Measurements from ENCODE around the gene SSU72.
"Not testable (repeated sequence)": the region's sequence is repeated elsewhere in the genome, so short reads cannot be mapped to it uniquely, and the experiment has no call there.

Gene SSU72

GRCh38 chr1:1523226-1523625 is 51.4 kb downstream of the SSU72 start:
- DNase-seq; in situ Hi-C loops (cut with HindIII; ENCODE audit: low pct_ligation_motif_present, low pct_unique_long_range_greater_than_20kb, low sequenced_read_pairs): not testable (repeated sequence)

DNA sequence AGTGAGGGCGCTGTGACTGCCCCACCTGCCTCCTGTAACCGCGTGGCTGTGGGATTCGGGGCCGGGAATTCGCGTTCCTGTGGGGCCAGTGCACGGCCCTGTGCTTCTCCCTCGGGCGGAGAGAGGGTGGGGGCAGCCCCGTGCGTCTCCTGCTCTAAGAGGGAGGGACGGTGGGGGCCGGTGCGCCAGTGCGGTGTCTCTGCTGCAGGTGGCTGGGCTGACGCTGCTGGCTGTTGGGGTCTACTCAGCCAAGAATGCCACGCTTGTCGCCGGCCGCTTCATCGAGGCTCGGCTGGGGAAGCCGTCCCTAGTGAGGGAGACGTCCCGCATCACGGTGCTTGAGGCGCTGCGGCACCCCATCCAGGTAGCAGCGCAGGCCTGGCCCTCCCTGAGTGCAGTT is 52.1 kb downstream of the SSU72 start:
- DNase-seq; in situ Hi-C loops (cut with HindIII; ENCODE audit: low pct_ligation_motif_present, low pct_unique_long_range_greater_than_20kb, low sequenced_read_pairs): not testable (repeated sequence)

DNA sequence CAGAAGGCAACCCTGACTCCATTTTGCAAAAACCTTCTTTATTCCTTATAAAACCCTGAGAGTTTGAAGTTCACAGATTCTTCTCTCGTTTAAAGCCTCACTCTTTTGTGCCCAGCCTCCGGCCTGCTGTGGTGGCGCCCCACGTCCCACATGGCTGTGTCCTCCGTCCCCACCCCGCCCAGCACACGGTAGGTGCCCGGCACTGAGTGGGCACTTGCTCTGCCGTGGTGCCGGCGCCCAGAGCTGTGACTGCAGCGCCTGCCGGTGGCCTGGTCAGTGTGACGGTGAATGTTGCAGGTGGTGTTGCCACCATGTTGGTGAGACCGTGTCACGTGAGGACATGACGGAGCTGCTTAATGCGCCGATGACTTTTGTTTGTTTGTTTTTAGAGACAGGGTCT is 53.3 kb downstream of the SSU72 start:
- no peak for DNase-seq
- in situ Hi-C loops (cut with HindIII; ENCODE audit: low pct_ligation_motif_present, low pct_unique_long_range_greater_than_20kb, low sequenced_read_pairs), result no loop called here

- DNase-seq; in situ Hi-C loops (cut with HindIII; ENCODE audit: low pct_ligation_motif_present, low pct_unique_long_range_greater_than_20kb, low sequenced_read_pairs): not testable (repeated sequence)
Measured at GRCh38 chr1:1519805-1520505, 54.7 kb downstream of the SSU72 start.

GRCh38 chr1:1518621-1519007 is 56.0 kb downstream of the SSU72 start:
- in situ Hi-C loops (cut with HindIII; ENCODE audit: low pct_ligation_motif_present, low pct_unique_long_range_greater_than_20kb, low sequenced_read_pairs); DNase-seq: not testable (repeated sequence)

GRCh38 chr1:1517973-1518620 is 56.6 kb downstream of the SSU72 start:
- in situ Hi-C loops (cut with HindIII; ENCODE audit: low pct_ligation_motif_present, low pct_unique_long_range_greater_than_20kb, low sequenced_read_pairs), result no loop called here

GRCh38 chr1:1516923-1517322 is 57.7 kb downstream of the SSU72 start:
- in situ Hi-C loops (cut with HindIII; ENCODE audit: low pct_ligation_motif_present, low pct_unique_long_range_greater_than_20kb, low sequenced_read_pairs), result not testable (repeated sequence)

More at GRCh38 chr1:1517973-1518620, 56.6 kb downstream of the SSU72 start:
- no peak for DNase-seq

GRCh38 chr1:1514376-1514775 is 60.3 kb downstream of the SSU72 start:
- DNase-seq; in situ Hi-C loops (cut with HindIII; ENCODE audit: low pct_ligation_motif_present, low pct_unique_long_range_greater_than_20kb, low sequenced_read_pairs): not testable (repeated sequence)

More at GRCh38 chr1:1516923-1517322, 57.7 kb downstream of the SSU72 start:
- not testable (repeated sequence) for DNase-seq

DNA sequence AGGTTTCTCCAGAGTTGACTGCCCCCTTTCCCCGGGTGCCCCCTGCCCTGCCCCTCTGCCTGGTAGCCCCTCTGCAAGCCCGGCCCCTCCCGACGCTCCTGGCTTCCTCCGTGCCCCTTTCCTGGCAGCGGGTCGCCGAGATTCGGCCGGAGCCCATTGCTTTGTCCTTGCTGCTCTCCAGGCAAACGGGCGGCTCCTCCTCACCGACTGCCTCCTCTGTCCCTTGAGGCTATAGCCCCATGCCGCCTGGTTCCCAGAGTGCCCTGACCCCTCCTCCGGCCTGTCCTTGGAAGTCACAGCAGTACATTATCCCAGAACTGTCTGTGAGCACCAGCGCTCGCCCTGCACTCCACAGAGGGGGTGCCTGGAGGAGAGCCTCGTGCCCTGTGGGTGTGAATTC is 61.0 kb downstream of the SSU72 start:
- DNase-seq; in situ Hi-C loops (cut with HindIII; ENCODE audit: low pct_ligation_motif_present, low pct_unique_long_range_greater_than_20kb, low sequenced_read_pairs): not testable (repeated sequence)

- in situ Hi-C loops (cut with HindIII; ENCODE audit: low pct_ligation_motif_present, low pct_unique_long_range_greater_than_20kb, low sequenced_read_pairs); DNase-seq: not testable (repeated sequence)
Measured at GRCh38 chr1:1512425-1512824, 62.2 kb downstream of the SSU72 start.

DNA sequence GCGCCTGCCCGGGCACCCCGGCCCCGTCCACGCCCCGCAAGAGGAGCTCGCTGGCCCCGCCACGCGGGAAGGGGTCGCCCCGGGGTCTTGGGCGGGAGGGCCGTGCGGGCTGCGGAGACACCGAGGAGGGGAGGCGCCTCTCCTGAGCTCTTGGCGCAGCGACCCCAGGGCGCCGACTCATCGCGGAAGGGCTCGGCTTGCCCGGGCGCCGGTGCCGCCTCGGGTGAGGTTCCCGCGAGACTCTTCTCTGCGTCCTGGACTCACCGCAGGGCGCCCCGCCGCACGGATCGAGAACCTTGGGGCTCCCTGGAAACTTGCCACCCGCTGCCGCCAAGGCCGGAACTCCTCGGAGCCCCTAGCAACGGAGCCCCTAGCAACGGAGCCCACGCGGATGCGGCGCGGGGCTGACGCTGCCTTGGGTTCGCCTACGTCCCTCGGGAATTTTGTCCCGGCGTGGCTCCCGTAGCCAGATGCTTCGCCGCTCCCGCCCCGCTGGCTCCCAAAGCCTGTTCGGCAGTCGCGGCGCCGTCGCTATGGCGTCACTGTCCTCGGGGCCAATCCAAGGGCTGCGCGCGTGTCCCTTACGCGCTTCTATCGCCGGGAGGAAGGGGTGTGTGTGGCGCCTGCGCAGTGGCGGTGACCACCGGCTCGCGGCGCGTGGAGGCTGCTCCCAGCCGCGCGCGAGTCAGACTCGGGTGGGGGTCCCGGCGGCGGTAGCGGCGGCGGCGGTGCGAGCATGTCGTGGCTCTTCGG is 63.0 kb downstream of the SSU72 start, which contains the start of gene ATAD3A:
ATAD3A (plus strand) TSS at position 630 of the 753 bp plus-strand sequence; CDS start at position 737, 107 bp downstream.
- DNase-seq, result peak; percentile 95
- in situ Hi-C loops (cut with HindIII; ENCODE audit: low pct_ligation_motif_present, low pct_unique_long_range_greater_than_20kb, low sequenced_read_pairs), result no loop called here

DNA sequence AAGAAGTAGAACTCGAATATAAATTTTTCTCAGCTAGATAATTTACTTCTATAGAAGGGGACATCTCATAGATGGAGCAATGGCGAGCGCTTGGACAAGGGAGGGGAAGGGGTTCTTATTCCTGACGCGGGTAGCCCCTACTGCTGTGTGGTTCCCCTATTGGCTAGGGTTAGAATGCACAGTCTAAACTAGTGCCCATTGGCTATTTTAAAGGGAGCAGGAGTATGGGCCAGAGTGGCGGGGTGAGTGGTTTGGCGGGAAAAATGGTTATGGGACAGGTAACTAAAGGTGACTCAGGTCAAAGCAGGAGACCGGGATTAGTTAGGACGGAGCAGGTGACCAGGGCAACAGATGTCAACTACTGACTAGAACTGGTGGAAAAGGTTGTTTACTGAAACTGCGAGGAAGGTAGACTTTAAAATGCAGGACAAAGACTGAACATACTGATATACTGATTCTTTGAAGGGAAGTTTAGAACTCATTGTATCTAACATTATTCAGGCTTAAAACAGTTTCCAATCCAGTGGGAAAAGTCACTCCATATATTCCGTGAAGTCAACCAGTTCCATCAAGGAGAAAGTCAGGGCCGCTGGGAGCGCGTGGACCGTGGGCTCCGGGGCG is 63.6 kb downstream of the SSU72 start:
- in situ Hi-C loops (cut with HindIII; ENCODE audit: low pct_ligation_motif_present, low pct_unique_long_range_greater_than_20kb, low sequenced_read_pairs), result no loop called here
- peak; percentile 2 for DNase-seq

- in situ Hi-C loops (cut with HindIII; ENCODE audit: low pct_ligation_motif_present, low pct_unique_long_range_greater_than_20kb, low sequenced_read_pairs); DNase-seq: not testable (repeated sequence)
Measured at GRCh38 chr1:1509465-1509850, 65.2 kb downstream of the SSU72 start.

GRCh38 chr1:1508775-1509464 is 65.7 kb downstream of the SSU72 start:
- in situ Hi-C loops (cut with HindIII; ENCODE audit: low pct_ligation_motif_present, low pct_unique_long_range_greater_than_20kb, low sequenced_read_pairs), result not testable (repeated sequence)

DNA sequence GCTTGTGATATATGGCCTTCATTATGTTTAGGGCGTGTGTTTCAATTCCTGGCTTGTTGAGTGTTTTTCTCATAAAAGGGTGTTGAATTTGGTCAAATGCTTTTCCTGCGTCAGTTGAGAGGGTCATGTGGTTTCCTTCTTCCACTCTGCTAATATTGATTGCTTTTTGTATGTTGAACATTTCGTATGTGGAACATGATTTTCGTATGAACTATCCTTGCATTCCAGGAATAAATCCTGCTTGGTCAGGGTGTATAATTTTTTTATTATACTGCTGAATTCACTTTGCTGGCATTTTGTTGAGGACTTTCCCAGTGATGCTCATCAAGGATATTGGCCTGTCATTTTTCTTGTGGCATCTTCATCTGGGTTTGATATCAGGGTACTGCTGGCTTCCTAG is 67.4 kb downstream of the SSU72 start:
- DNase-seq, result no peak
- in situ Hi-C loops (cut with HindIII; ENCODE audit: low pct_ligation_motif_present, low pct_unique_long_range_greater_than_20kb, low sequenced_read_pairs), result no loop called here

More at GRCh38 chr1:1508775-1509464, 65.7 kb downstream of the SSU72 start:
- DNase-seq, result not testable (repeated sequence)

DNA sequence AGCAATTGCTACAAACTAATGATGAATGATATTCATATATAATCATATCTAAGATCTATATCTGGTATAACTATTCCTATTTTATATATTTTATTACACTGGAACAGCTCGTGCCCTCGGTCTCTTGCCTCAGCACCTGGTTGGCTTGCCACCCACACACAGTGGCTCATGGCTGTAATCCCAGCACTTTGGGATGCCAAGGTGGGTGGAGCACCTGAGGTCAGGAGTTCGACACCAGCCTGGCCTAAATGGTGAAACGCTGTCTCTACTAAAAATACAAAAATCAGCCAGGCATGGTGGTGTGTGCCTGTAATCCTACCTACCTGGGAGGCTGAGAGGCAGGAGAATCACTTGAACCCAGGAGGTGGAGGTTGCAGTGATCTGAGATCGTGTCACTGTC is 68.9 kb downstream of the SSU72 start:
- DNase-seq; in situ Hi-C loops (cut with HindIII; ENCODE audit: low pct_ligation_motif_present, low pct_unique_long_range_greater_than_20kb, low sequenced_read_pairs): not testable (repeated sequence)

DNA sequence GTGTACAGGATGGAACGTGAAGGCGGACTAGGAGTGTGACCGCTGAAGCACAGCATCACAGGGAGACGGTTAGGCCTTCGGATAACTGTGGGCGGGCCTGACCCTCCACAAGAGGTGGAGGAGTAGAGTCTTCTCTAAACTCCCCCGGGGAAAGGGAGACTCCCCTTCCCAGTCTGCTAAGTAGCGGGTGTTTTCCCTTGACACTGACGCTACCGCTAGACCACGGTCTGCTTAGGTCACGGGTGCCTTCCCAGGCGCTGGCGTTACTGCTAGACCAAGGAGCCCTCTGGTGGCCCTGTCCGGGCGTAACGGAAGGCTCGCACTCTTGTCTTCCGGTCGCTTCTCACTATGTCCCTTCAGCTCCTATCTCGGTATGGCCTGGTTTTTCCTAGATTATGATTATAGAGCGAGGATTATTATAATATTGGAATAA is 69.3 kb downstream of the SSU72 start:
- in situ Hi-C loops (cut with HindIII; ENCODE audit: low pct_ligation_motif_present, low pct_unique_long_range_greater_than_20kb, low sequenced_read_pairs), result not testable (repeated sequence)
- peak; percentile 33 for DNase-seq

DNA sequence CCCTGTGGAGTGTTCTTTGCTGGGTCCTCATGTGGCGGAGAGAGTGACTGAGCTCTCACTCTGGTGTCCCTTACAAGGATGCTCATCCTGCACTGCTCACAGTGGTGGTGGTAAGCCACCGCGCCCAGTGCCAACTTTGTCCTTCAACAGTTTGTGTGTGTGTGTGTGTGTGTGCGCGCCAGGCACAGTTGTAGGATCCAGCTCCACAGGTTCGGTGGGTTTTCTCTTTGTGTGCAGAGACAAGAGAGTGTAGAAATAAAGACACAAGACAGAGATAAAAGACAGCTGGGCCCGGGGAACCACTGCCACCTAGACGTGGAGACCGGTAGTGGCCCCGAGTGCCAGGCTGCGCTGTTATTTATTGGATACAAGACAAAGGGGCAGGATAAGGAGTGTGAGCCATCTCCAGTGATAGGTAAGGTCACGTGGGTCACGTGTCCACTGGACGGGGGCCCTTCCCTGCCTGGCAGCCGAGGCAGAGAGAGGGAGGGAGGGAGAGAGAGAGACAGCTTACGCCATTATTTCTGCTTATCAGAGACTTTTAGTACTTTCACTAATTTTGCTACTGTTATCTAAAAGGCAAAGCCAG is 69.8 kb downstream of the SSU72 start:
- DNase-seq, result peak; percentile 68
- in situ Hi-C loops (cut with HindIII; ENCODE audit: low pct_ligation_motif_present, low pct_unique_long_range_greater_than_20kb, low sequenced_read_pairs), result not testable (repeated sequence)

Measured in ACHN (cell line).